Measurements from ENCODE around the gene DRAM1.

GRCh38 chr12:101862245-101862644, 15.1 kb upstream of the DRAM1 start:
- TF ChIP-seq GATA2 (IDR thresholded peaks at IDR 0.05; ENCODE audit: low read depth, low read length) = no peak
- TF ChIP-seq GATA3 (IDR thresholded peaks at IDR 0.05; ENCODE audit: low read depth, low read length) = no peak

Measured in SH-SY5Y (cell line).